RWPE2 (cell line): ENCODE measurements around the gene HMGXB4.

Experiments used
- ATAC-seq: fragments of 200-7000 bp; cut with Tn5 transposase; 3 replicates; pipeline ENCODE4 v1.9.1; 2021; ENCODE audit warnings: low read depth
- DNase-seq: peaks from one replicate; pipeline ENCODE4 v3.0.0-alpha.2; 2020; ENCODE audit warnings: low spot score
- H3K27ac ChIP-seq: fragments of 450-650 bp; 2 replicates; pipeline ENCODE4 v1.5.1; 2017; ENCODE audit warnings: mild to moderate bottlenecking; ENCODE audit not compliant: poor library complexity, severe bottlenecking
- H3K27me3 ChIP-seq: fragments of 250-450 bp; sonication (Bioruptor Pico); 2 replicates; pipeline ENCODE4 v1.5.1; 2021; ENCODE audit warnings: mild to moderate bottlenecking, moderate library complexity; ENCODE audit not compliant: insufficient read depth, poor library complexity, severe bottlenecking
- H3K36me3 ChIP-seq: fragments of 250-450 bp; sonication (Bioruptor Pico); 2 replicates; pipeline ENCODE4 v1.5.1; 2020; ENCODE audit warnings: low read depth, mild to moderate bottlenecking, moderate library complexity
- H3K4me1 ChIP-seq: fragments of 250-450 bp; sonication (Bioruptor Pico); 2 replicates; pipeline ENCODE4 v1.5.1; 2021; ENCODE audit warnings: mild to moderate bottlenecking, moderate library complexity; ENCODE audit not compliant: insufficient read depth, poor library complexity, severe bottlenecking
- H3K4me3 ChIP-seq: fragments of 250-450 bp; sonication (Bioruptor Pico); 2 replicates; pipeline ENCODE4 v1.5.1; 2021; ENCODE audit warnings: mild to moderate bottlenecking, moderate library complexity; ENCODE audit not compliant: severe bottlenecking
- H3K9me3 ChIP-seq: fragments of 250-450 bp; sonication (Bioruptor Pico); 2 replicates; pipeline ENCODE4 v1.5.1; 2021; ENCODE audit warnings: mild to moderate bottlenecking, moderate library complexity; ENCODE audit not compliant: severe bottlenecking
- TF ChIP-seq, protein P1 (sequence below): fragments of 450-650 bp; IDR thresholded peaks from one replicate; pipeline ENCODE4 v1.5.1; 2017; ENCODE audit warnings: mild to moderate bottlenecking, moderate library complexity; ENCODE audit not compliant: poor library complexity, severe bottlenecking

HMGXB4 gene

DNA sequence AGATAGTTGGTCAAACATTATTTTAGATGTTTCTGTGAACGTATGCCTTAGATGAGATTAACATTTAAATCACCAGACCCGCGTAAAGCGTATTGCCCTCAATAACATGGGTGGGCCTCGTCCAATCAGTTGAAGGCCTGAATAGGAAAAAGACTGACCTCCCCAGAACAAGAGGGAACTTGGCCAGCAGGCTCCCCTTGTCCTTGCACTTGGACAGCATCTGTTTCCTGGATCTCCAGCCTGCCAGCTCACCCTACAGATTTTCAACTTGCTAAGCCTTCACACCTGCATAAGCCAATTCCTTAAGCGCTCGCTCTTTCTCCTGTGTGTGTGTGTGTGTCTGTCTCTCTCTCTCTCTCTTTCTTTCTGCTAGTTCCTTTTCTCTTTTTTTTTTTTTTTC is 50.6 kb downstream of the HMGXB4 start:
- H3K27me3 ChIP-seq = no peaks in the 10 kb centered on the region
- no peaks in the 10 kb centered on the region for H3K36me3 ChIP-seq
- no peak overlapping the region for H3K4me3 ChIP-seq
- peaks cover 17% of the 10 kb centered on the region for H3K4me1 ChIP-seq
- H3K9me3 ChIP-seq = peaks cover 3% of the 10 kb centered on the region
- H3K27ac ChIP-seq = no peak overlapping the region
- ATAC-seq (no peak), DNase-seq (no peak)
- TF ChIP-seq, protein P1, sequence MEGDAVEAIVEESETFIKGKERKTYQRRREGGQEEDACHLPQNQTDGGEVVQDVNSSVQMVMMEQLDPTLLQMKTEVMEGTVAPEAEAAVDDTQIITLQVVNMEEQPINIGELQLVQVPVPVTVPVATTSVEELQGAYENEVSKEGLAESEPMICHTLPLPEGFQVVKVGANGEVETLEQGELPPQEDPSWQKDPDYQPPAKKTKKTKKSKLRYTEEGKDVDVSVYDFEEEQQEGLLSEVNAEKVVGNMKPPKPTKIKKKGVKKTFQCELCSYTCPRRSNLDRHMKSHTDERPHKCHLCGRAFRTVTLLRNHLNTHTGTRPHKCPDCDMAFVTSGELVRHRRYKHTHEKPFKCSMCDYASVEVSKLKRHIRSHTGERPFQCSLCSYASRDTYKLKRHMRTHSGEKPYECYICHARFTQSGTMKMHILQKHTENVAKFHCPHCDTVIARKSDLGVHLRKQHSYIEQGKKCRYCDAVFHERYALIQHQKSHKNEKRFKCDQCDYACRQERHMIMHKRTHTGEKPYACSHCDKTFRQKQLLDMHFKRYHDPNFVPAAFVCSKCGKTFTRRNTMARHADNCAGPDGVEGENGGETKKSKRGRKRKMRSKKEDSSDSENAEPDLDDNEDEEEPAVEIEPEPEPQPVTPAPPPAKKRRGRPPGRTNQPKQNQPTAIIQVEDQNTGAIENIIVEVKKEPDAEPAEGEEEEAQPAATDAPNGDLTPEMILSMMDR = no peak

DNA sequence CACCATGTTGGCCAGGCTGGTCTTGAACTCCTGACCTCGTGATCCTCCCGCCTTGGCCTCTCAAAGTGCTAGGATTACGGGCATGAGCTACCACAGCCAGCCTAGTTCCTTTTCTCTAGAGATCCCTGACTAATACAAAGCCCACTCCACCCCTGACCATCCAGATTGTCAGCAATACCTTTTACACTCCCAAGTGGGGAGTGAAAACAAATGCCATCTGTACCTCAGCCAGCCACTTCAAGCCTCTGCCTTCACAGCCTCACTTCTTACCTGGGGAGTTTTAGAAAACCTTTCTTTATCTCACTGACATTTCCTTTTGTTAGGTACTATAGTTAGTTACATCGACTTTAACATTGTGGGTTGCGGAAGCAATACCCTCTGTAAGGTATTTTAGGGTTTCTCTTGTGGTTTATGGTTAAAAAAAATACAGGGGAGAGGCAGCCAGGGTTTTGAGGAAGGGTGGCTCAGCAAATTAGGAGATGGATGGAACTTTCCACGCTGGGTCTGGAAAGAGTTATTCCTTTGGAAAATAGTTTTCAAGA is 51.3 kb downstream of the HMGXB4 start:
- no peaks in the 10 kb centered on the region for H3K36me3 ChIP-seq
- ATAC-seq = no peak
- H3K4me1 ChIP-seq = peaks cover 24% of the 10 kb centered on the region

DNA sequence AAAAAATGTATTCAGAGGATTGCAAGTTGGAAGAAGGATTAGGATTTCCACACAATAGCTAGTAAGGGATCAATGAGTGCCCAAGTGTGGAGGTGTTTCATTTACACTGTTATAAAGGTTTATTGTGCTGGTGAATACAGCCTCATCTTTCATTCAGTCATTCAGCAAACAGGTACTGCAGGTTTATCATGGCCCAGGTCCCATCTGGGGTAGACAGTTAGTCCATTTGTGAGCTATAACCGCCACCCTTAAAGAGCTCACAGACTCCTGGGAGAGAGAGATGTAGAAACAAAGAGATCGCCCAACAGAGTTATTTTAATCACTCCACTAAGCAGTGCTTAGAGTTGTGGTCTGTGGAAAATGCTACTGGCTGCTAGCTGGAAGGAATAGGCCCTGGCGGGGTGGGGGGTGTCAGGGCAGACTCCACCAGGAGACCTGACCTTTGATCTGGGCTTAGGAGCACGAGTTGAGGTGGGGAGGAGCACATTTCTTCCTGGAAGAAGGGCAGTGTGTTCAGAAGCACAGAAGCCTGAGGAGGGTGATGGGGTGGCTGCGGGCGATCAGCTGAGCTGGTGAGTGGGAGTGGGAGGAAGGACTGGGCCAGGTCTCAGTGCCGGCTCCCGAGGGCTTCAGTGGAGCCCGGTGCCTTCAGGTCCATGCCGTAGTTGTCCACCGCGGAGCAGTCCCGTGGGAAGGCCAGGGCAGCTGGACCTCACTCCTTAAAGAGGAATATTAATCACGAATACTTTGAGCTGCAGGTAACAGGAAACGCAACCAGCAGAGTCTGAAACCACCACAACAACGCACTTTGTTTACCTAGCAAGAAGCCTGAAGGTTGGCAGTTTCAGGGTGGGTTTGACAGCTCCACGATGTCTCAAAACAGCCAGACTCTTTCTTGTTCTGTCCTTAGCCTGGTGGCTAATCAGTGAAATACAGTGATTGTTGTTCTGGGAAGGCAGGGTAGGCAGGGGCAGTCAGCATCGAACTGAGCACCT is 53.6 kb downstream of the HMGXB4 start:
- peaks cover 3% of the 10 kb centered on the region for H3K9me3 ChIP-seq
- no peak overlapping the region for H3K4me3 ChIP-seq
- H3K4me1 ChIP-seq = peaks cover 25% of the 10 kb centered on the region
- TF ChIP-seq, protein P1 = no peak
- no peak for DNase-seq
- no peaks in the 10 kb centered on the region for H3K36me3 ChIP-seq
- no peak overlapping the region for H3K27ac ChIP-seq
- no peaks in the 10 kb centered on the region for H3K27me3 ChIP-seq
- ATAC-seq = no peak

More for the DNA sequence above, 51.3 kb downstream of the HMGXB4 start:
- Histone ChIP-seq H3K27me3 (no peaks in the 10 kb centered on the region), H3K9me3 (peaks cover 3% of the 10 kb centered on the region), H3K4me3 (no peak overlapping the region), H3K27ac (no peak overlapping the region)
- TF ChIP-seq, protein P1 = no peak
- DNase-seq = no peak

DNA sequence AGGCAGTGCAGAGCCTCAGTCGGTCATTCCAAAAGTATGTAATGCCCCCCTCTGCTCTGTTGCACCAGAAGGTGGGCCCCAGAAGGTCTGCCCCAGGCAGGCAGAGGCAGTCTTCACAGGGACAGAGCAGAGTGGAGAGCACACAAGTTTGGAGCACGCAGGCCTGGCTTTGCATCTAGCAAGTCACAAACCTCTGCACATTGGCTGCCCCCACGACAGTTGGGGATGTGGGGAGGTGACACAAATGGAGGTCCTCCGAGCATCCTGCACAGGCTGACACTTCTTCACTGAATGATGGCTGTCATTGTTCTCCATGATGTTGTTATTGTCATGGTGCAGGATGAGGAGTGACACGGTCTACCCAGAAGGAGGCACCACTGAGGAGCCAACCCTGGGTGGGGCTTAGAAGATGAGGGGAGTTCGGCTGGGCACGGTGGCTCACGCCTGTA is 54.3 kb downstream of the HMGXB4 start:
- DNase-seq = no peak
- TF ChIP-seq, protein P1 = no peak
- Histone ChIP-seq H3K4me1 (peaks cover 20% of the 10 kb centered on the region), H3K4me3 (no peak overlapping the region), H3K27me3 (no peaks in the 10 kb centered on the region), H3K9me3 (peaks cover 3% of the 10 kb centered on the region), H3K27ac (peak overlapping the region; percentile 55), H3K36me3 (no peaks in the 10 kb centered on the region)
- no peak for ATAC-seq
